LNCaP clone FGC (cell line): ENCODE results near the gene EIF4A3.

Source experiments
- DNase-seq: peaks from one replicate; pipeline ENCODE4 v3.0.0-alpha.2; 2011; ENCODE audit warnings: low read depth
- H3K4me3 ChIP-seq: 2 replicates; pipeline ENCODE4 v1.5.1; 2011; ENCODE audit warnings: mild to moderate bottlenecking, low read depth, low read length, control low read depth
- TF ChIP-seq, protein P1 (sequence below): IDR thresholded peaks from 2 replicates; pipeline ENCODE4 v1.5.1; 2012; ENCODE audit warnings: mild to moderate bottlenecking; ENCODE audit not compliant: control insufficient read depth, insufficient read depth; ENCODE audit errors: extremely low read depth

Gene EIF4A3

DNA sequence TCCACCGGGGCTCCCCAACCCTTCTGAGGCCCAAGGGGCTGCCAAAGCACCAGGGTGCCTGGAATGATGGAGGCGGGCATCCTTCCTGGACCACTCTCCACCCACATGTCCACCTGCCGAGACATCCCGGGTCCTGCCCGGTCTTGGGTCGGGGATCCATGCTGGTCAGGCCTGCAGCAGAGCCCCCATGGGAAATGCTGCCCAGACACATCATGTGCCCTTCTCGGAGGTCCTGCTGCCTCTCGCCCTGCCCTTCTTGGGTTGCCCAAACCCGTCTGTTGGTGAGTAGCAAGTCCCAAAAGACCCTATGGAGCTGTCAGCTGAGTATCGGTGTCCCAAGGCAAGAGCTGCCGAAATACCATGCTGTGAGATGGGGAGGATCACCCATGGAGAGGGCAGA, 60.3 kb downstream of the EIF4A3 start:
- DNase-seq: no peak
- H3K4me3 ChIP-seq: no peak overlapping the region

DNA sequence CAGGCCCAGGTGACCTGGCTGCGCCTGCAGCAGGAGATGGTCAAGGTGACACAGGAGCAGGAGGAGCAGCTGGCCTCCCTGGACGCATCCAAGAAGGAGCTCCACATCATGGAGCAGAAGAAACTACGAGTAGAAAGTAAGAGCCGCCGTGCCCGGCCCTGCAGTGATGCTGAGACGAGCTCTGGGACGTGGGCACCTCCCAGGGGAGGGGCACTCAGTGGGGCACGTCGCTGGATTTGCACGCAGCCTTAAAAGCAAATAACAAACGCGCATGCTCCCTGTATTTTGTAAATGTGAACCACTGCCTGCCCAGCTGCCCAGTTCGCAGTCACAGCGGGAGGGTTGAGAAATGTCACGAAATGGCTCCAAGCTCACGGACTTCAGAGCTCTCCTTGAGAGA, 60.8 kb downstream of the EIF4A3 start:
- DNase-seq: no peak
- TF ChIP-seq, protein P1, sequence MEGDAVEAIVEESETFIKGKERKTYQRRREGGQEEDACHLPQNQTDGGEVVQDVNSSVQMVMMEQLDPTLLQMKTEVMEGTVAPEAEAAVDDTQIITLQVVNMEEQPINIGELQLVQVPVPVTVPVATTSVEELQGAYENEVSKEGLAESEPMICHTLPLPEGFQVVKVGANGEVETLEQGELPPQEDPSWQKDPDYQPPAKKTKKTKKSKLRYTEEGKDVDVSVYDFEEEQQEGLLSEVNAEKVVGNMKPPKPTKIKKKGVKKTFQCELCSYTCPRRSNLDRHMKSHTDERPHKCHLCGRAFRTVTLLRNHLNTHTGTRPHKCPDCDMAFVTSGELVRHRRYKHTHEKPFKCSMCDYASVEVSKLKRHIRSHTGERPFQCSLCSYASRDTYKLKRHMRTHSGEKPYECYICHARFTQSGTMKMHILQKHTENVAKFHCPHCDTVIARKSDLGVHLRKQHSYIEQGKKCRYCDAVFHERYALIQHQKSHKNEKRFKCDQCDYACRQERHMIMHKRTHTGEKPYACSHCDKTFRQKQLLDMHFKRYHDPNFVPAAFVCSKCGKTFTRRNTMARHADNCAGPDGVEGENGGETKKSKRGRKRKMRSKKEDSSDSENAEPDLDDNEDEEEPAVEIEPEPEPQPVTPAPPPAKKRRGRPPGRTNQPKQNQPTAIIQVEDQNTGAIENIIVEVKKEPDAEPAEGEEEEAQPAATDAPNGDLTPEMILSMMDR: no peak
- H3K4me3 ChIP-seq: no peak overlapping the region

More for the DNA sequence above, 60.3 kb downstream of the EIF4A3 start:
- TF ChIP-seq, protein P1: no peak

DNA sequence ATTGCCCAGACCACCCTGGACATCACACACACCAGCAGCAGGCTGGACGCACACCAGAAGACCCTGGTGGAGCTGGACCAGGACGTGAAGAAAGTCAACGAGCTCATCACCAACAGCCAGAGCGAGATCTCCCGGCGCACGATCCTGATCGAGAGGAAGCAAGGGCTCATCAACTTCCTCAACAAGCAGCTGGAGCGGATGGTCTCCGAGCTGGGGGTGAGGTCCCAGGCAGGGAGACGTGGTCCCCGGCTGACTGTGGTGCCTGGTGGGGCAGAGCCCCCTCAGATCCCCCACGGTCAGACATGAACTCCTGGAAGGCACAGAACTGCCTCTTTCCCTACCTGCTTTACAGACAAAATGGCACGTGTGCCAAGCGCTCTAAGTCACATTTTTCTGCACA, 62.2 kb downstream of the EIF4A3 start:
- DNase-seq: no peak
- TF ChIP-seq, protein P1: no peak
- H3K4me3 ChIP-seq: no peak overlapping the region
